HL-60 (cell line): ENCODE measurements around the gene ZSCAN30.

Experiments
- POLR2AphosphoS5 ChIP-seq: IDR thresholded peaks from 2 replicates; pipeline ENCODE4 v1.6.1; 2012; ENCODE audit warnings: low read depth
- TF ChIP-seq, protein P1 (sequence below): IDR thresholded peaks from one replicate; pipeline ENCODE4 v1.5.1; 2011; ENCODE audit warnings: low read length, control low read depth, inconsistent platforms; ENCODE audit not compliant: insufficient read depth

DNA sequence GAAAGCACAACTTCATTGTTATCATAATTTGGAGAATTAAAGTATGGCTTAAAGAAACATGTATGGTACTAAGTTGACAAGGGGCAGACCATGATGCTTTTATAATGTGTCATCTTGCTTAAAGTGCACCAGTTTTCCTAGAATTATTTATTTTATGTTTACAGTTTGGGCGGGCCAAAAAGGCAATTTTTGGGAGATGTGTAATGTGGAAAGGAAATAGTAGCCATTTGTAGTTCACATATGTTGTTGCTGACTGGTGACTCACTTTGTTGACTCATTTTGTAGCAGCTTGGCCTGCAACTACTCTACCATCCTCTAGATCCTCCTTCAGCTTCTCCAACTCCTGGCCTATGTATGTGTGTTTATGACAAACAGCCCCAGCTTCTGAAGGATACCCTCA lies 7.7 kb downstream of the ZSCAN30 start:
- TF ChIP-seq, protein P1, sequence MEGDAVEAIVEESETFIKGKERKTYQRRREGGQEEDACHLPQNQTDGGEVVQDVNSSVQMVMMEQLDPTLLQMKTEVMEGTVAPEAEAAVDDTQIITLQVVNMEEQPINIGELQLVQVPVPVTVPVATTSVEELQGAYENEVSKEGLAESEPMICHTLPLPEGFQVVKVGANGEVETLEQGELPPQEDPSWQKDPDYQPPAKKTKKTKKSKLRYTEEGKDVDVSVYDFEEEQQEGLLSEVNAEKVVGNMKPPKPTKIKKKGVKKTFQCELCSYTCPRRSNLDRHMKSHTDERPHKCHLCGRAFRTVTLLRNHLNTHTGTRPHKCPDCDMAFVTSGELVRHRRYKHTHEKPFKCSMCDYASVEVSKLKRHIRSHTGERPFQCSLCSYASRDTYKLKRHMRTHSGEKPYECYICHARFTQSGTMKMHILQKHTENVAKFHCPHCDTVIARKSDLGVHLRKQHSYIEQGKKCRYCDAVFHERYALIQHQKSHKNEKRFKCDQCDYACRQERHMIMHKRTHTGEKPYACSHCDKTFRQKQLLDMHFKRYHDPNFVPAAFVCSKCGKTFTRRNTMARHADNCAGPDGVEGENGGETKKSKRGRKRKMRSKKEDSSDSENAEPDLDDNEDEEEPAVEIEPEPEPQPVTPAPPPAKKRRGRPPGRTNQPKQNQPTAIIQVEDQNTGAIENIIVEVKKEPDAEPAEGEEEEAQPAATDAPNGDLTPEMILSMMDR = no peak
- no peak for TF ChIP-seq POLR2AphosphoS5
